HG03175 (cell line): ENCODE data around the gene ST6GALNAC2.
A peak's percentile ranks its signal among the peaks of the same experiment; 100 is the strongest.
"Not testable (repeated sequence)": the region's sequence is repeated elsewhere in the genome, so short reads cannot be mapped to it uniquely, and the experiment has no call there.

Experiments used
- ATAC-seq: cut with Tn5 transposase; IDR thresholded peaks from one replicate; pipeline ENCODE4 v1.9.1; 2021; ENCODE audit warnings: mild to moderate bottlenecking, moderate library complexity; ENCODE audit not compliant: unreplicated experiment

Gene ST6GALNAC2

DNA sequence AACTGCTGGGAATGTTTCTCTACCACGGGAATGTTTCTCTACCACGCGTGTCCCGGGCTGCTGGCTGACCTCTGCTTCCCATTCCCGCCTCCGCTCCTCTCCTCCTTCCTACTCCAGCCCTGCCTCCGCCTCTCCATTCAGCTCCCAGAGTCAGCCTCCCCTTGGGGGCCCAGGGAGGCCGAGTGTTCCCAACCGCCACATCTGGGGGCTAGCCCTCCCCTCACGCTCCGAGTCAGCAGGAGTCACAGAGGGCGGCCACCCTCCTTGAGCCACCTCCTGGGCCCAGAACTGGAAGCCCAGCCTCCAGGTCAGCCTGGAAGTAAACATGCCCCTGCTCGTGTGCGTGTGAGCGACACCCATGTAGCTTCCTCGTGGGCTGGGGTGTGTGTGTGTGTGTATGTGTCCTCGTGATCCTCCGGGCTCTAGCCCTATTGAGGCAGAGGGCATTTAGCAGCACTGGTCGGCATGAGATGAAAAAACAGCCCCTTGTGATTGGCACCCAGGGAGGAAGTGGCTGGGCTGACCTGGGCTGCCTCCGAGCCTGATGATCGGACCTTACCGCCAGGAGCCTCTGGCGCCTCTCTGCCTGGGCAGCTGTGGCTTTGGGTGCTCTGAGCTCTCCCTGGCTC is 55.5 kb downstream of the ST6GALNAC2 start:
- no peak for ATAC-seq

DNA sequence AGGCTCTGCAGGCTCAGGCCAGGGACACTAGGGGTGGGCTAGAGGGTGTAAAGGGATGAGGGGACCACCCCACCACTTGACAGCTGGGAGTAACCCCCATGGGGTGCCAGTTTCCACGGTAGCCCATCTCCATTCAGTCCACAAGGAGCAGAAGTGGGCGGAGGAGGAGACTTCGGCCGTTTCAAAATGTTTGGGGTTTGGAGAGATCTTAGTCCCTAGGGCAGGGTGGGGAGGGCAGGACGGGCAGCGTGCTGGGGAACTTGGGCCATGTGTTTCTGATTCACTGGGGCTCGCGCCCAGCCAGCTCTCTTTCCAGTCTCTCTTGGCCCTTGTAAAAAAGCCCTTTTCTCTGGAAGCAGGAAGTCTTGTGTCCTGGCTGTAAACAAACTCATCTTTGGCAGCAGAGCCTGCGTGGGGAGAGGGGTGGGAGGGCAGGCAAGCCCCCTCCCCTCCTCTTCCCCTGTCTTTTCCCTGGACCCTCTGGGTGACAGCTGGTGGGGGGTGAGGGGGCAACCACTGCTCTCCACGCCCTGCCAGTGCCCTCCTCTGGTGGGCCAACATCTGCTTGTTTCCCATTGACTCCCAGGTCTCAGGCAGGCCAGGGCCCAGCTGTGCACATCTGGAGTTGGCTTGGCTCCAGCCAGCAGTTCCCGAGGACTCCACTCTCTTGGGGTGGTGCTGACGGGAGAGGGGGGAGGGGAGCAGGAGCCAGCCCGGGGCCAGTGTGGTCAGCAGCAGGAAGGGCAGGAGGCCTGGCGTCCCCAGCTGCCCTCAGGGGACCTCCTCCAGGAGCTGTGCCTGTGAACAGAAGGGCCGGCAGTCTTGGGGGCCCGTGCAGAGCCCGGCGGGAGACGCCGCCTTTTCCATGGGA is 56.2 kb downstream of the ST6GALNAC2 start:
- no peak for ATAC-seq

DNA sequence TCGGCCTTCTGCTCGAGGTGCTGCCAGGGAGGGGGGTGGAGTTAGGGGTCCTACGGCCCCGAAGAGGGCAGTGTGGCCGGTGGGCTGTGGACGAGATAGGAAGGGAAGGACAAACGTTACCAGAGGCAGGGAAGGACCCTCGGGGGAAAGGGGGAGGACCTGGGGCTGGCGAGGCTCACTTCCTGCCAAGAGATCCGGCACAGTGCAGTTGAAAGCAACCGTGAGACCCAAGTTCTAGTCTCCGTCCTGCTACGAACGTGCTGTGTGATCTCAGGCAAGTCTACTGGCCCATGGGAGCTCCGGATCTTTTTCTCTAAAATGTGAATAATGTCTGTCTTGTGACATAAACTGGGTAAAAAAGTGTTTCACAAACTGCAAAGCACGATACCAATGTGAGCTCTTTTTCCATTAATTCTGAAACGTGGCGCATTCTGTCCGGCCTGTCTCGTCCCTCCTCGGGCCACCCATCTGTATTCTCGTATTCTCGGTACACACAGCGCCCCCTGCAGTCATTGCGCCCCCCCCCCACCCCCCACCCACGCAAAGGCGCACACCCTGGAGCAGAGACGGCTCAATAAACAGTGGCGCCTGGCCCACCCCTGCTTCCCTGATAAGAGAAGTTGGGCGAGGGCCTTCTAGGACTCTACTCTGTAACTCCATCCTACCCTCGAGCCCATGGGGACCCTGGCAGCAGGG is 57.0 kb downstream of the ST6GALNAC2 start:
- no peak for ATAC-seq

DNA sequence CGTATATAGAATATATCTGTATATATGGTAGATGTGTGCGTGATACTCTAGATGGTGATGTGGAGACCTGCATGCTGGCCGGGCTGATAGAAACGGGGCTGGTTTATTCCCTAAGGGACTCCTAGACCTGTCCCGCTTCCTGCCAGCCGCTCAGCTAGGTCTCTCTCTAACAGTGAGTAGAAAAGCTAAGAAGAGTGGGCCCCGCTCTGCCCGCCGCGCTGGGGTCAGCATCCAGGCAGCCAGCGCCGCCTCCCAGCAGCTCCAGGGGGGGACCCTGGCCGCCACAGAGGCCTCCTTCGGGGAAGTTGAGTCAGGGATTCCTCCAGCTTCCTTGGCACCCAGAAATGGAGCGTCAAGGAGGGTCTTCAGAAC is 57.5 kb downstream of the ST6GALNAC2 start:
- ATAC-seq, result peak; percentile 59

DNA sequence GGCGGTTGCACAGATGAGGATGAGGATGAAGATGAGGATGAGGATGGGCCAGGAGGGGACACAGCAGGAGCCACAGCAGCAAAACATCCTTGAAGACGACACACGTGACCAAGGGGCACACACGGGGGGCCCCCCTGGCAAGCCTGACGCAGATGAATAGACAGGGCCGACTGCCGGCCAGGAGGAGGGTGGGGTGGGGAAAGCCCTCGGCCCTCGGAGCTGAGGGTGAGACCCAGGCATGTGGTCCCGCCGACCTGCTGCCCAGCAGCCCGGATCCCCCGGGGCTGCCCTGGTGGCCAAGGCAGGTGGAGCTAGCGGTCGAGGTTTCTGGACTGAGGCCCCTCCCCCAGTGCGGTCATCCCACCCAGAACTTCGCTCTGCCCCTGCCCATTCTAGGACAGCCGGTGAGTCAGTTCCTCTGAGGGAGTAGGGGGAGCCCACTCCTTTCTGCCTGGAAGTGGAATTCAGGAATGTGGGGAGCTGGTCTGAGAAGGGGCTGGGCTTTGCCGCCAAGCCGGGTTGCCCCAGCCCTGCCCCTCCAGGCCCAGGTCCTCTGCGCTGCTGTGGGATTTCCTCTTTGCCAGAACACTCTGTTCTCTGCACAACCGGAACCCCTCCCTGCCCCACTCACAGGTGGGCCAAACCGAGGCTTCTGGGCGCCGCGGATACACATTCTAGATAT is 58.1 kb downstream of the ST6GALNAC2 start:
- ATAC-seq, result peak; percentile 50

DNA sequence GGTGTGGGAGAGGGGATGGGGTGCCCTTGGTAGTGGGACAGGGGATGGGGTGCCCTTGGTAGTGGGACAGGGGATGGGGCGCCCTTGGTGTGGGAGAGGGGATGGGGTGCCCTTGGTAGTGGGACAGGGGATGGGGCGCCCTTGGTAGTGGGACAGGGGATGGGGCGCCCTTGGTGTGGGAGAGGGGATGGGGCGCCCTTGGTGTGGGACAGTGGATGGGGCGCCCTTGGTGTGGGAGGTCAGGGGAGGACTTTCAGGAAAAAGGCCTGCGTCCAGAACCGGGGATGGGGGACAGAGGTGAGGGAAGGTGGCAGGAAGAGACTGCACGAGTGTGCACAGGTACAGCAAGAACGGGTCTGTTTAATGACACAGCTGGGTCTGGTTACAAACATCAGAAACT is 58.6 kb downstream of the ST6GALNAC2 start:
- not testable (repeated sequence) for ATAC-seq

DNA sequence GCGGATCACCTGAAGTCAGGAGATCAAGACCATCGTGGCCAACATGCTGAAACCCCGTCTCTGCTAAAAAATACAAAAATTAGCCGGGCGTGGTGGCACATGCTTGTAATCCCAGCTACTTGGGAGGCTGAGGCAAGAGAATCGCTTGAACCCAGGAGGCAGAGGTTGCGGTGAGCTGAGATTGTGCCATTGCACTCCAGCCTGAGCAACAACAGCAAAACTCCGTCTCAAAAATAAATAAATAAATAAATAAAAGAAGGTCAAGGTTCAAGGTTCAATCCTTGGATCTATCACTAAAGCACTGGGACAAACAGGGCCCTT is 60.2 kb downstream of the ST6GALNAC2 start:
- ATAC-seq, result not testable (repeated sequence)

DNA sequence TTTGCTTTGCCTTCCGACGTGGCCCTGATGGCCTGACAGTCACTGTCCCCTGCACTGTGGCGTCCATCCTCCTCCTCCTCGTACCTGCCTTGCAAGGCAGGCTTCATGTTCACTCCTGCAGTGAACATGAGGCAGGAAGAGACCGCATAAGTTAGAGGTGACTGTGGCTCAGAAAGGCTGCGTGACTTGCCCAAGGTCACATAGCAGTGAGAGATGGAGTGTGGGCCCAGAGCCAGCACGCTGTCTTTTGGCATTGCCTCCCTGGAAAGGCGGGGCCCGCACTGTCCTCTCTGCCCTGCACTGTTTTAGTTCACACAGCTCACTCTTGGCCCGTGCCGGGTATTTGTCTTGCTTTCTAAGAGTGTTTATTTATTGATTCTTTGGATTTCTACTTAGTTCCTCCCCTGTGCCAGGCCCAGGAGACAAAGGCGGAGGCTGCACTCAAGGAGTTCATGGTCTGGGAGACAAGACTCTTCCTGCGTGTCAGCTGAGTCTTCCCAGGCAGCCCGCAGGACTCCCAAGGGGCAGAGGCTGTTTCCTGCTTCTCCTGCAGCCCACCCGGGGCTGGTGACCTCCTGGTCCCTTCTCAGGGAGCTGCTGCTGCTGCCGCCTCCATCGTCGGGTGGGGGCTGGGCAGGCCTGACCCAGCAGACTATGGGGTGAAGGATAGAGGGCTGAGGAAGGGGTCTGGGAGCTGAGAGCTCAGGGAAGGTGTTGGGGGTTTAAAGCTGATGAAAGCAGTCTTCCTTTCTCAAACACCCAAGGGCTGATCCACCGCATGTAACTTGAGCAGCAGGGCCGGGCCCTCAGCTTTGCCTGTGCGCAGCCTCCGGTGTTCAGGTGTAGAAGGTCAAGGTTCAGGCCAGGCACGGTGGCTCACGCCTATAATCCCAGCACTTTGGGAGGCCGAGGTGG is 60.8 kb downstream of the ST6GALNAC2 start:
- ATAC-seq, result no peak

DNA sequence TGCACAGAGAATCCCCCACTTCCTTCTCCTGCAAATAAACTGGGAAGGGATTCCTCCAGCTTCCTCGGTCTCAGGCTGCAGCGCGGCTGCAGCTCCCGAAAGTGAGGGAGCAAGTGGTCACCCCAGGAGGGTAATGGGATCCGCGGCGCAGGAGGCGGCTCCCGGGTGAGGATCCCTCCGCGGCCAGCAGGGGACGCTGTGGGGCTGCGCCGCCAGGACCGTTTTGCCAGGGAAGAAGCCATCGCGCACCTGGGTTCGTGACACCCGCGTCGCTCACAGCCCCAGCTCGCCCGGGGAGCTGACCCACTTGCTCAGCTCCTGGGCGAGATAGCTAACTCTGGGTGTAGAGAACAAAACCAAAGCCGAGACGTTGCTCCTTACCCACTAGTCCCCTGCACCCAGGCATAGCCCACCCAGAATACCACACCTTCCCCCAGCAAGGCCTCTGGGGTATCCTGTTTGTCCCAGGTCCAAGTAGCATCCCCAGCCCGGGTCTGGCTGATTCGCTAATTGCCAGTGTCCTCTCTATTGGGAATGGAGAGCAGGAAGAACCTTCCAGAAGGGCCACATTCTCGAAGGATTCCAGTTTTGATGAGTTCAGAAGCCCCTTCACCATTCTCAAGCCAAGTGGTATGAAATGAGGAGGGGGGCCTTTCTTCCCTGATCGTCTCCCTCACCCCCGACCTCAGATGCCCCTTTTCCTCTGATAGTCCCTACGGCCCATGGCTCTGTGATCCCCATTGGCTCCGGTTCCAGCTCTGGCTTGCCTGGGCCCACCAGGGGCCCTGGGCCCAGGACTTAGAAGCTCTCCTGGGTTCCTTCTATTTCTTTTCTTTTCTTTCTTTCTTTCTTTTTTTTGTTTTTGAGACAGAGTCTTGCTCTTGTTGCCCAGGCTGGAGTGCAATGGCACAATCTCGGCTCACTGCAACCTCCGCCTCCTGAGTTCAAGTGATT is 62.3 kb downstream of the ST6GALNAC2 start:
- no peak for ATAC-seq

DNA sequence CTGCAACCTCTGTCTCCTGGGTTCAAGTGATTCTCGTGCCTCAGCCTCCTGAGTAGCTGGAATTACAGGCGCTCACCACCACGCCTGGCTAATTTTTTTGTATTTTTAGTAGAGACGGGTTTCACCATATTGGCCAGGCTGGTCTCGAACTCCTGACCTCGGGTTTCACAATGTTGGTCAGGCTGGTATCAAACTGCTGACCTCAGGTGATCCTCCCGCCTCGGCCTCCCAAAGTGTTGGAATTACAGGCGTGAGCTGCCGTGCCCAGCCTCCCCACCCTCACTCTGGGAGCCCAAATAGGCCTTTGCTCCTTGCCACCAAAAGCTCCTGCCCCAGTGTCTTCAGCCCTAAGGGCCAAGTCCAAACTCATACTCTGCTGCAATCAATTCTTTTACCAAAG is 64.0 kb downstream of the ST6GALNAC2 start:
- not testable (repeated sequence) for ATAC-seq

DNA sequence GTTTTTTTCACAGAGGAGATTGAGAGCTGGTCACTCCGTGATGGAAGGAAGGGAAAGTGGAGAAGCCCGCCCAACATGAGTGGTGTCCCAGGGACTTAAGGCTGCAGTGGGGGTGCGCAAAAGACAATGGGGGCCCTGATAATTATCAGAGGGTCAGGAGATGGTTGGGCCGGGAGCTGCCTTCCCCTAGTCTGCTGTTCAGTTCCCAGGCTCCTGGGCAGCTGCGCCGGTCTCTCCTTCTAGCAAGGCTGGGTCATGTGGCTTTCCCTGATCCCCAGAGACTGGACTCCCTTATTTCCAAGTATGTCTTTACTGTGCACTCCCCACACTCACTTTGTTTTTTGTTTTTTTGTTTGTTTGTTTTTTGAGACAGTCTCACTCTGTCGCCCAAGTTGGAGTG is 64.4 kb downstream of the ST6GALNAC2 start:
- no peak for ATAC-seq

DNA sequence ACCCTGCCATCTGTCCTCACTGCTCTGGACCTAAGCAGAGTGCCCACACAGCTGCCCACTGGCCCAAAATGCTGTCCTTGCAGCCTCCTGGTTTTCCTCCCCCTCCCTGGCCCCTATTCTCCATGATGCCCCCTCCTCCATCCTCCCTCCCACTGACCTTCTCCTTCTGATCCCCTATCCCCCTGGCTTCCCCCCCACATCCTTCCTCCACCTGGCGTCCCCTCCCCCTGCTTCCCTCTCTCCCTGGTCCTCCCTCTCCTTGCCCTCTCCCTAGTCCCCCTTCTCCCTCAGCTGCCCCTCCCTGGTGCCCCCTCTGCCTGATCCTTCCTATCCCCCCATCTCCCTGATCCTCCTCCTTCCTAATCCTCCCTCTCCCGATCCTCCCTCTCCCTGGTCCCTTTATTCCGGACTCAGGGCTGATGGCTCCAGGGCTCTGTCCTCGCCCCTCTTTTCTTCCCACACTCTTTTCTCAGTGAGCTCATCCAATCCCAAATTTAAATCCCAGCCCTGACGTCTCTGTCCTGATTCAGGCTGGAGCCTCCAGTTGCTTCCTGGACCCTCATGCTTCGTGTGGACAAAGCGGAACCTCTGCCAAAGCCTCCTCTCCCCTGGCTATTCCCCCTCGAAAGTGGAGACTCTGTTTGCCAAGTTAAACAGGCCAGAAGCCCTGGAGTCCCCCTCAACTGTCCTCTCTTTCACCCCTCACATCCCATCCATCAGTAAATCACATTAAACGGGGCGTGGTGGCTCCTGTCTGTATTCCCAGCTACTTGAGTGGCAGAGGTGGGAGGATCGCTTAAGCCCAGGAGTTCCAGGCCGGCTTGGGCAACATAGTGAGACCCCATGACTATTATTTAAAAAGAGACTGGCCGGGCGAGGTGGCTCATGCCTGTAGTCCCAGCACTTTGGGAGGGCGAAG is 66.4 kb downstream of the ST6GALNAC2 start:
- no peak for ATAC-seq

DNA sequence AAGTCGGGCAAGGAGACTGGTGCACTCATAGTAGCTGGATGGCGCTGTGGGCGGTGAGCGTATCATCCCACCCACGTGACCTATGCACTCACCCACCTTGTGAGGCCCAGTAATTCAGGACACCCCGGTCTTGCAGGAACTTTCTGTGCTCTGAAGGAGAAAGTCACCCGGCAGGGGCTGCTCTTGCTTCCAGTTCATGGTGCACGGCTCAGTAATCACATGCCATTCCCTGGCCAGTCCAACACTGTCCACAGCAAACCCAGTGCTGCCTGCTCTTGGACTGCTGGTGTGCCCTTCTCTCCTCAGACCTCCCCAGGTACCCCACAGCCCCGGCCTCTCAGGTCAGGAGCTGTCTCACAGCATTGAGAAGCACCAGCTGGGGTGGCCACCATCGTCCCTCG is 68.0 kb downstream of the ST6GALNAC2 start:
- ATAC-seq, result no peak
